Stimulated activated CD4-positive, alpha-beta T cell treated with anti-CD3 and anti-CD28 coated beads, Interleukin-4, amount 100 ng/mL, for 48 hours (primary cell): ENCODE measurements around the gene ST8SIA1.

Experiments used
- DNase-seq, 2 donors: peaks; one replicate each; pipeline ENCODE4 v3.0.0-alpha.2; 2020; ENCODE audit warnings: low read depth in 2 of 2

ST8SIA1 gene

DNA sequence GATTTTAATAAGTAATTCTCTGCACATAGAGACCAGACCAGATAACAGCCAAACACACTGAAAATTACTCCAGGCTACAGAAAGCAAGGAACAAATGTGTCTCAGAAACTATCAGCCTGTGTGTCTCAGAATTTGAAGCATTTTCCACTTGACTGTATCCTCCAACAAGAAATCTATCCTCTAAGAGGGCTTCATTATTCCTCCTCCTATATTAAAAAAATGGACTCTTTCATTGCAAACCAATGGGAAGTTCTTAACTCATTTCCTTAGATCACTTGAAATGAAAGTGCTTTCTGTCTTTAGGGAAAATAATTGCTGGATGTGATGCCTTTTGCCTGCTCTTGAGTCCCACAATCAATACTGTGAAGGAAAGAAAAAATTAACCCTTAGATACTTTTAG lies 2.3 kb downstream of the ST8SIA1 start:
- no peak for DNase-seq

DNA sequence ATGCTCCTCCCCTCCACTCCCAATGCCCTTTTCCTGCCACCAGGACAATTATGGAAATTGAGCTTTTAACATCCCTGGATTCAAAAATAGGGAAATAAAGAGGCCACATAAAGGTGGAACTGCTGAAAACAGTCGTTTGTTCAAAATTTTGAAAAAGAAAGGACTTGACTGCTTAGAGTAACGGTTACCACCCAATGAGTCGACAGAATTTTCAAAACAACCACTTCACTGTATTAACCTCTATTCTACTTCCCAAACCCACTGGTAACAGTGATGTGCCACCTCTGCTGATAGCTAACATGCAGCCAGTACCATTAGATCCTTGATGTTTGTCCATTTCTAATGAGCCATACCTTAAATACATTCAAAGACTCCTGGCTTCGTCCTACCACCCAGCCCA lies 4.9 kb downstream of the ST8SIA1 start:
- DNase-seq = no peak

DNA sequence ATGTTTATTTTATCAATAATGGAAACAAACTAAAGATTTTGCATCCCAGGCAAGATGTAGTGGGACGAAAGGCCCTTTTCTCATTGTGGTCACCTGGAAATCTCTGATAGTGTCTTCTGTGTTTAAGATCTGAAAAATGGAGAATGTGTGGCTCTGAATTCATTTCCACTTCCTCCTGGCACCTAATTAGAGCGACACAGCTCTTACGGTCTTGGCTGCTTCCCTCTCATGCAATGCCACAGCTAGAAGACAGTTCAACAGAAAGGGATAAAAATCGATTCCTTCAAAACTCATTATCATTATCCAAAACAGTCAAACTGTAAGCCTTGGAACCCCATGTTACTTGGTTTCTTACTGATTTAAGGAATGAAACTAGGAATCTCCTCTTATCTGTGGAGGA lies 9.3 kb downstream of the ST8SIA1 start:
- no peak for DNase-seq

DNA sequence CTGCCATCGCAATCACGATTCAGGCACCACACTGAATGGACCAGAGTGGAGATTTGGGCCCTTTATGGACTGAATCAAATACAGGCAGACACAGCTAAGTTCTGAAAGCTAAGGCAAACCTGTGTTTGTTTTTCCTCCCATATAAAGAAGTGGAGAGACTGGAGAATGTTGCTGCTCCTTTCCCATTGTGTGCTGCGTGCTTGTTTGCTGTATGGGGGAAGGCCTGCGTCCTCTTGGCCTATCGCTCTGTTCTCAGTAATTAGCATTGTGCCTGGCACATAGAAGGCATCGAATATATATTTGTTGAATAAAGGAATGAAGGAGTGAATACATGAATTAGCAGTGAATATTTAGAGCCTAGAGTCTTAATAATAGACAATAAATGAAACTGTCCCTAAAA lies 12.4 kb downstream of the ST8SIA1 start:
- no peak for DNase-seq

DNA sequence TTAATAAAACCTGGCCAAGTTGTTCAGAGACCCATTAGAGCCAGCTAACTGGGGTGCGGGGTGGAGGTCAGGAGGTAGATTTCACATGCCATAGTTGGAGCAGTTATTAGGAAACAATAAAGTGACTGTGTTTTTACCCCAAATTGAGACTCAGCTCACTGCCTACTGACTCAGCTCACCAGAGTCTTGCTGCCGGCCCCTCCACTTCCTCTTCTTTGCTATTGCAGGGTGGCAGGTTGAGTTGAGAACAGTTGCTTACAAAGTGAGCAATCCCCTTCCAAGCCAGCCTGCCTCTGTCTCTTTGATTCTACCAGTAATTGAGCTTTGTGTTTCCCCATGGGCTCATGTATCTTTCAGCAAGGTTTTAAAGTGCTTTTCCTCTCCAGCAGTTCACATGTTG lies 12.9 kb downstream of the ST8SIA1 start:
- DNase-seq = peak in 1 of 2 donors; percentile 12

DNA sequence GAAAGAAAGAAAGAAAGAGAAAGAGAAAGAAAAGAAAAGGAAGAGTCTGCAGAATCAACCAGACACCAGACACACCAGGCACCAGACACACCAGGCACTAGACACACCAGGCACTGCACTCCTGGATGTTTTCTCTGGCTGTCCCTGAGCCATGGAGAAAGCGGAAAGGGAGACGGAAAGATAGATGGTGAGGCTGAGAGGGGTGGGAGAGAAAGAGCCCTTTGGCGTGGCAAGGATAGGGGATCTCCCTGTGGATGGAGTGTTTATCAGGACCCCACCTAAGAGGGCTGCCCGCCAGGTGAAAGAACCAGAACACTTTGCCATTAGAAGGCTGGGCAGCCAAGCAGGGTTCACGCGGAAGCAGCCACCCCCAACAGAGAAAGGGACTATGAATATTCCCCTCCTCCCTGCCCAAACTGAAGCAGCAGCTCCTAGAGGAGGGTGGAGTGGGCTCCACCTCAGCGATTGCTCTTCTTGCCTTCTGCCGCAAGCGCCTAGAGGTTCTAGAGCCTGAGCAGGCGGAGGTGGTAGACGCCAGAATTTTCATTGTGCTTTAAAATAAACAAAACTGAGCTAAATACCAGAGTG lies 13.4 kb downstream of the ST8SIA1 start:
- no peak for DNase-seq

DNA sequence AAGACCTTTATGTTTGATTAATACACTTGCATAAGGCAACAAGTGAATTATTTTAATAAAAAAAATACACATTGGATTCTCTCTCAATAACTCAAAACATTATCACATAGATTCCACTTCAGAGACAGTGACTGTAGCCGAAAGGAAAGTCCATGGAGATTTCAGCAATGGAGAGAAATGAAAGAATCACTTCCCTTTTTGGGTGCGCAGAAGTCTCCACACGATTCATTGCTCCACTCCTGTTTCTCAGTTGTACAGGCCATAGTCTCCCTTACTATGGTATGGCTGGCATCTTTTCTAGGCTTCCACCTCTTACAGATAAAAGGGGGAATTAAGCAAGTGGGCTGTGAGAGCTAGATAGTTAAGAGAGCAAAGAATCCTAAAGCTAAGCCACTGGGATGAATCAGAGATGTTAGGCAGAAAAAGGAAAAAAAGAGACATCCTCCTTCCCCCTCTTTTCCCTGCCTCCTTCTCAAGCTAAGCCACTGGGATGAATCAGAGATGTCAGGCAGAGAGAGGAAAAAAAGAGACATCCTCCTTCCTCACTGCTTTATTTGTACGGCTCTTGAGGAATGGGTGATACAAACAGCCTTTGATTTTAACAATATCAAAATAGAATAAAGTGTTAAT lies 16.3 kb downstream of the ST8SIA1 start:
- no peak for DNase-seq

DNA sequence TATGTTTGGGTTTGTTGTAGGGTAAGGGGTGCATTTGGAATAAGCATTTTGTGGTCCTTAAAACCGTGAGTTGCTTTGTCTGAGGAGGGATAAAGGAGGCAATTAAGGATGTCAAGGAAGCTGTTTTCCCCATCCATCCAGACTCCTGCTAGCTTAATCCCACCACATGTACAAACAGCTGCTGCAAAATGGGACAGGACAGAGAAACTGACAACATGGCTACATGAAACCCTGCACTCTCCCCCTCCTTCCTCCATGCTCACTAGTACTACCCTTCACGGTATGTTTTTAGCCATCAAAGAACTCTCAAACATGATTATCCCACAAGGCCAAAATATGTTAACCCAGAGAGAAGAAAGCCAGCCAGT lies 20.6 kb downstream of the ST8SIA1 start:
- no peak for DNase-seq

DNA sequence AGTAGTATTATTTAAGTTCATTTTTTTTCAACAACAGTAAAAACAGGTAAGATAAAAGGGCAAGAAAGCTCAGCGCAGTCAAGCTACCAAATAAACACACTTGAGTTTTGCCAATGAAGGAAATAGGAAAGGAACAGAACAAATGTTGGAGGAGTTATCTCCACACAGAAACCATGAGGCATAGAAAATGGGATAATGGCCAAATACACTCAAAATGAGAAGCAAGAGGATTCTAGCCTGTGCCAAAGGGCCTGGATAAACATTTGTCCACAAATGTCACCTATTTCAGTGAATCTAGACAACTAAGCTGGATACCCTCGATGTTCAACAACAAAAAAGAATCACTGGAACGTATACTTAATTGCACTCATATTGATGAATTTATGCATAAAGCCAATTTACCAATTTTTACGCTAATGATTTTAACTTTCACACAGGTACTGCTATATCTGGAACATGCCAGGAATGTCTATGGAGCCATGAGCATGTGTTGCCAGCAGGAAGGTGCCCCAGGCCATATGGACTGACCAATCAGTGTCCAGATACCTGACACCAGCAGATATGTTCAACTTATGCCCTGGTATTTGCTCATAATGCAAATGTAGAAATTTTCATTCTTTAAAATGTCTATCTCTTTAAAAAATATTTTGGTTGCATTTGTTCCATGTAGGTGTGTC lies 21.1 kb downstream of the ST8SIA1 start:
- DNase-seq = no peak

DNA sequence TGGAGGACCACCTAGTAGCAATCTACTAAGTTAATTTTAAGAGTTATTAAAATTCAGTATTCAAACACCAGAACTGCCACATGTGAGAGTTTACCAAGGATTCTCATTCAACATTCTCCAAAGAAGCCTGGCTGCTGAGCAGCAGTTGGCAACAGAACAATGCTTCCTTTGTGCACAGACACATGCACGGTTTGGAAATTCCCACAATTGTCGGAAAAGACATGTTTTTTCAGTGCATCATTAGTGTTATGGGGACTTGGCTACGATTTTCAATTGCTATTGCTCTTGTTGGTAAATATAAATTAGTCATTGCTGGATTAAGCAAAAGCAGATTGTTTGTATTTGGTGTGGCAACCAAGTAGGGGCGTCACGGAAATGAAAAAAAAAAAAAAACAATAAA lies 22.2 kb downstream of the ST8SIA1 start:
- DNase-seq = no peak

DNA sequence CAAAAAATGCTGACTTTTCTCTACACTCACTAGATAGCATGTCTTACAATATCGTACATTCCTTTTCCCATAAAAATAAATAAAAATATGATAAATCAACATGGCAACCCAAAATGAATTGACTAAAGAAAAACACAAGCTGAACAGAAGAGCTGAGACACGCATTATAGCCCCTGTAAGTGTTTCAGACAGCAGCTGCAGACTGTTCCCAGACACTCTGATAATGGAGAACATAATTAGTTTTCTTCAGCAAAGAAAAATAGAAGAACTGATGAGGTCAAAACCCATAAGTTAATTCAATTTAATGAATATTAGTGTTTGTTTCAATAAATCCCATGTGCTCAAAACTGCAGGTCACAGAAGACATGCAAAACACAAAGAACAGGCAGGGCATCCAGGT lies 23.8 kb downstream of the ST8SIA1 start:
- no peak for DNase-seq

DNA sequence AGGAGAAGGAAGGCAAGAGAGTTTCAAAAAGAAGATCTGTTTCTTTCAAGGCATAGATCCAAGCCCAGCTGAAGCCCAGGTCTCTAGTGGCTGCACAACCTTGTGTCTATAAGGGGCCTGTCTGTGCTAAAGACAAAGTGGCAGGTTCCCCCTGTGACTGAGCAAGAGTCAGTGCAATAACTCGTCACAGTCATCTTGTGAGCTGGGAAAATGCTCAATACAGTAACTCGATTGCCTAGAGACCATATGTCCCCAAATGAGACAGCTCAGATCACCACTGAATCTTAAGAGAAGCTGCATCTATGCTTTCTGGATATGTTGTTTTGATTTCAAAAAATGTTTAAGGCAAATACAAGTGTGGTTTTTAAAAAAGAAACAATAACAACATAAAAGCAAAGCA lies 24.2 kb downstream of the ST8SIA1 start:
- DNase-seq = no peak

DNA sequence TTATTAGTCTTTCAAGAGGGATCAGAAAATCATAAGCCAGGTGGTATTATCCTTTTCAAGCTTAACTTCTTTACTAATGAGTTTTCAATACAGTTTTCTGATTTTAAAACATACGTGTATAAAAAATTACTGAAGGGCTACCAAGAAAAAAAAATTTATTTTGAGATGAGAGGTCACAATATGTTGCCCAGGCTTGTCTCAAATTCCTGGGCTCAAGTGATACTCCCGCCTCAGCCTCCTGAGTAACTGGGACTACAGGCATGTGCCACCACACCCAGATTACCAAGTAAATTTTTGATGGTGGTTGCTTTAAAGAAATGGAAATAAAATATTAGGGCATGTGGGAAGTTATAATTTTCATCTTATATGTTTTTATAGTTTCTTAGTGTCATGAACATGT lies 26.7 kb downstream of the ST8SIA1 start:
- DNase-seq = no peak

DNA sequence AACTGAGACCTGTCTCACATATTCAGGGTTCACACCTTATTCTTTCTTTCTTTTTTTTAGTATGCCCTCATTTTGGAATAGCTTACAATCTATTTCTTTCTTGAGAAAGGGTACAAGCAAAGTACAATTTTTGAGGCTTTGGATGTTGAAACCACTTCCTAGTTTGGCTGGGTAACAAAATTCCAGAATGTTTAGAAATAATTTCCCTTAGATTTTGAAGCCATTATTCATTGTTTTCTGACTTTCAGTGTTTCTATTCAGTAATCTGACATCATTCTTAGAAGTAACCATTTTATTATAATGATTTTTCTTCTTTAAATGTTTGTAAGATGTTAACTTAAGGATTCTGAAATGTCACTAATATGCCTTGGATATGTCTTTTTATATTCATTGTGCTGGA lies 28.2 kb downstream of the ST8SIA1 start:
- DNase-seq = no peak

DNA sequence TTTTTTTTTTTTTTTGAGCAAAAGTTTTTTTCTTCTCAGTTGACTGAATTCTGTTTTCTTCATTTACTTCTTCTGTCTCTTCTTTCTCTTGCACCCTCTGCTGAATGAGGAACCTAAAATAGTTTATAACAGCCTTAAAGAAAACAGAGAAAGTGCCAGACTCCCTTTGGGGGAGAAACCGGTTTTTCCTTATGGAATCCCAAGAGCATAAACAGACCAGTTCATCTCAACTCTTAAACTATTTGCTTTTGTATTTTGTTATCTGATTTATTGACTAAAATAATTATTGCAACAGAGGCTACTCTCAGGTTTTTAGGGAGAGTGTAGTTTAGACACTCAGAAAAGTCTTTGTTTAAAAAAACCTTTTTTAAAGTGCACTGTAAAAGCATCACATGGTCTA lies 30.2 kb downstream of the ST8SIA1 start:
- no peak for DNase-seq

DNA sequence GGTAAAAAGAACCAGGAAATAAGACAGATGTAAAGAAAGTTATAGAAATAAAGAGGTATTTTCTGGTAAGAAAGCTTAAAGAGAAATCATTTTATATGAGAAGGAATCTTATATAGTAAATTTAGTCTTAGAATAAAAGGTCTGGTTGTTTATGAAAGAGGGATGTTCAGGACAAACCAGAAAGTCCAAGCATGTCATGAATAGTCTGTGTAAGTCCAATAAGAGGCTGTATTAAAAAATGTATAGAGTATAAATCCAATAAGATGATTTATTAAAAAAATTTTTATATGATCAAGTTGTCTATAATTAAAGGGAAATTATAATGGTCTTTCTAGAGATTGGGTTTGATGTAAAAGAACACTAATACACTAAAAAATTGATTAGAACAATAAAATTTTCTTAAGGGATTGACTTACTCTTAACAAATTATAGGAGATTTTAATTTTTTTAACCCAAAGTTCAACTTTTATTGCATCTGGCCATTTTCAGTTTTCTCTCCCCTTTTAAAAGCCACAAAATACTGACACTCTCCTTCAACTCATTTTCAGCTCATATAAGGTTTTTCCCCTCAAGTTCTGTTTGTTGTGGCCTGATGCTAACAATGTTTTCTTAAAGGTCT lies 35.1 kb downstream of the ST8SIA1 start:
- DNase-seq = no peak

DNA sequence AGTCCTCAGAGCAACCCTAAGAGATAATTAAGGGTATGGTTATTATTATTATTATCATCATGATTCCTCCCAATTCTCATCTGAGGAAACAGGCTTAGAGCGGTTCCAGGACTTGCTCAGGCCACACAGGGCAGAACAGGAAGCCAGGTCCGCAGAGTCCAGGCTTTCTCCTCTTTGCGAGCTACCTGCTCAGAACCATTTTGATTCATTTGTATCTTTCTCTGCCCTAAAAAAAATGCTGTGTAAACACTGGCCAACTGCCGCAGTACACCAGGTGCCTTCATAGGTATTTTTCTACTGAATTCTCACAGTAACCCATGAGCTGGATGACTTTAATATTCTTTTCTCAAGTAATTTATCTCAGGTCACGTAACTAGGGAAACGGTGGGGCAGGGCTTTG lies 45.3 kb downstream of the ST8SIA1 start:
- DNase-seq = no peak

DNA sequence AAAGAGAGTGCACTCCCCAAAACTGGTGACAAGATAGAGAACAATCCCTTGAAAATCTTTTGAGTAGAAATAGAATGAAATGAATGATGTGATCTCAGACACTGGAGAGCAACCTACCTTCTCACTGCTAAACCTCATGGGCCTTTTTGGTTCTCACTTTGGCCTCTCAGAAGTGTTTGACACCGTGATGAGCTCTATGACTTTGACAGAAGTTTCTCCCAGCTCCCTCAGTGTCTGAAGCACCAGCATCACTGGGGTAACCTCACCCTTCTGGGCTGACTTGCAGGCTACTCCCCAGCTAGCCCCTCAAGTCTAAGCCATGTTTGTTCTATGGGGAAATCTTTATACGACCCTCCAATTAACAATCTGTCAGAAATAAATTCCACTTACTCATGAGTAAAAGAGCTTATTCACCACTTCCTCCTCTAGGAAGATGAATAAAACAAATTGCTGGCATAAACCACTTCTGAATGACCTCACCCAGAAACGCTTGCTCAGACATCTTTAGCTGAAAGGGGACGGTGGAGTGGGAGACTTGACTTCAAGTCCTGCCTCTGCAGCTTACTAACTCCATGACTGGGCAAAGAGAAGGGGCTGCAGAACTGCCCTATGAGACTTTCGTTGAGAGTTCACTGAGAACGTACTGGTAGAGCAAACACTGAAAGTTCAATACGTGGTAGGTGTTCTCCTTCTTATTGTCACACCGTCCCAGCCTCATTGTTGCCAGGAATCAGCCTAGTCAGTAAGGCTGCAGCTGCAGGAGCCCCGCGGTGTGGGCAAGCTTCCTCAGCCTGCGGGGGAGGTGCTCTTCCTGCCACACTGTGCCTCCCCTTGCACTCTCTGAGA lies 46.5 kb downstream of the ST8SIA1 start:
- peak; percentile 9 to 28 for DNase-seq

DNA sequence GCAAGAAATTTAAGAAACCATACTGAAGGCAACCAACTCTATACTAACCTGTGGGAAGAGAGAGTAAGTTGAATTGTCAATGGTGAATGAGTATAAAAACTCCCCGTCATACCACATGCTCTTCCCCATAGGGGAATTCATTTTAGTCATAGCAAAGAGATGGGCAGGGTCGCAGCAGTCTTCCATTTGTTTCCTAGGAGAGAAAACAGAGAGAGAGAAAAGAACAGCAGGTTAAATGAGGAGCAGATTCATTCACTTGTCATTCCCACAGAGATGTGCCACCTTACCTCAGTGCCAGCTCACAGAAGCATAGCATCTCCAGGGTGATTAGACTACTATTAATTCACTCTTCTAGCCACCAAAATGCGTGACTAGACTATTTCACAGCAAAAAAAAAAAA lies 47.4 kb downstream of the ST8SIA1 start:
- no peak for DNase-seq

DNA sequence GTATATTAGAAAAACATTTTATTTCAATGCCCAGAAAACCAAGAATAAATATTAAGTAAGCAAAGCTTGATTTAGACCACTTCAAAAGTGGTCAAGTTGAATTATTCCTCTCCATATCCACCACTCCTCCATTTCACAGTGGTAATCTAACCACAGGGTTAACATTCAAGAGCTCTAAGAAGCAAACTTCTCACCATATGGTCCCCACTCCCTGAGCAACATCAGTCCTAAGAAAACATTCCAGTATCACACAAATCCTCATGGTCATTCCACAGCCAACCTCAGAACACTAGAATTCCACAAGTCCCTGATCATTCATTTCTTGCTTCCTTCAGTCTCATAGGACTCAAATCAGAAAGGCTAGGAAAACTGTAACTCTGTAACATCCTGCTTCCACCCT lies 47.9 kb downstream of the ST8SIA1 start:
- no peak for DNase-seq

DNA sequence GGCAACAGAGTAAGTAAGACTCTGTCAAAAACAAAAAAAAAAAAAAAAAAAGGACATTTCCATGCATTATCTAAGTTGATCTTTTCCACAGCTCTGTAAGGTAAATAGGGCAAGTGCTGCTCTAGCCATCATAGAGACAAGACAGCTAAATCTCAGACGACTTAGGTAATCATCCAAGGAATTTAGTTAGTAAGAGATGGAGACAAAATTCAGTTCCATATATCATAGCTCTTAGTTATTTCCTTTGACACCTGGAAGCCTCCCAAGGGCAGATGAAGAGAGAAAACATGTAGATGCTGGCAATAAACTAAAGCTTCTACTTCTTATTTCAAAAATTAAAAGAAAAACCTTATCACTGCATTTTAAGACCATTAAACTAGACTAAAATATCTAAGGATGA lies 48.7 kb downstream of the ST8SIA1 start:
- no peak for DNase-seq

DNA sequence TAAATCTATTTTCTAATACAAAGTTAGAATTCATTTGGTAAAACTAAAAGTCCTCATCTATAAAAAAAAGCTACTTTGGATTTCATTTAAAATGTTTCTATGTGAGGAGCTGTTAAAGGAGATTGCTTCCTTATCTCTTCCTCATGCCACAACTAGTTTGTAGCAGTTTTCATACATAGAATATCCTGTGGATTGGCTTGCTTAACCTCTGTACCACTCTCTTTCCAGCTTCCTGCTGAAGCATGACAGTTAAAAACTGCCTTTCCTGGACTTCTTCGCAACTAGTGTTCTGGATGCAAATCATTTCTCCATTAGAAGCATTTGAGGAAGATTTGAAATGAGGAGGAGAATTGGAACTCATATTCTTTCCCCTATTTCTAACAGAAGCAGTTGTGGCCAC lies 49.6 kb downstream of the ST8SIA1 start:
- DNase-seq = no peak
